ENCODE results near the gene GLT8D1. TPM values are rescaled to one million over a fixed set of nuclear protein-coding genes. Genes with fewer than 3 reads are reported as not detected.

GLT8D1 gene
- total RNA-seq, 6 experiments from 2014 or later, result 23.0 to 63.1 (median 46.9) TPM

GRCh38 chr3:52697632-52697965 lies 8.0 kb downstream of the GLT8D1 start:
- DNase-seq (no peak), ATAC-seq (no peak)
- WGBS (ENCODE audit: insufficient coverage, low coverage, low lambda C conversion rate, missing lambda C conversion rate), result 84% methylated on average over 4 of the region's 4 CpGs
- Histone ChIP-seq H3K27ac (no peak overlapping the region), H3K36me3 (peaks cover 19 to 66% (median 40%) of the 10 kb centered on the region in 4 donors), H3K9me3 (no peaks in the 10 kb centered on the region), H3K4me3 (no peak overlapping the region), H3K4me1 (peaks cover 0 to 3% (median 0%) of the 10 kb centered on the region in 4 donors), H3K27me3 (no peaks in the 10 kb centered on the region)
- intact Hi-C loops (cut with DNase I), result no loop called here
- TF ChIP-seq POLR2A (IDR thresholded peaks at IDR 0.05) (no peak), CTCF (IDR thresholded peaks at IDR 0.05) (no peak)

GRCh38 chr3:52696830-52697631 lies 8.6 kb downstream of the GLT8D1 start:
- no peak overlapping the region for H3K27ac ChIP-seq
- no peaks in the 10 kb centered on the region for H3K4me1 ChIP-seq
- no peaks in the 10 kb centered on the region for H3K27me3 ChIP-seq
- peaks cover 24 to 71% (median 44%) of the 10 kb centered on the region in 4 donors for H3K36me3 ChIP-seq
- H3K9me3 ChIP-seq, result no peaks in the 10 kb centered on the region
- no peak overlapping the region for H3K4me3 ChIP-seq
- intact Hi-C loops (cut with DNase I), result no loop called here
- ATAC-seq (no peak), DNase-seq (no peak)
- TF ChIP-seq POLR2A (IDR thresholded peaks at IDR 0.05) (no peak), CTCF (IDR thresholded peaks at IDR 0.05) (no peak)
- WGBS (ENCODE audit: insufficient coverage, low coverage, low lambda C conversion rate, missing lambda C conversion rate), result 70% methylated on average over 2 of the region's 2 CpGs

GRCh38 chr3:52695798-52696671 lies 9.6 kb downstream of the GLT8D1 start:
- no peak for TF ChIP-seq CTCF (IDR thresholded peaks at IDR 0.05)
- TF ChIP-seq POLR2A (IDR thresholded peaks at IDR 0.05), result no peak
- Histone ChIP-seq H3K4me1 (no peaks in the 10 kb centered on the region), H3K36me3 (peaks cover 26 to 81% (median 49%) of the 10 kb centered on the region in 4 donors), H3K4me3 (no peak overlapping the region), H3K27me3 (no peaks in the 10 kb centered on the region), H3K9me3 (no peaks in the 10 kb centered on the region), H3K27ac (no peak overlapping the region)
- 81% methylated on average over 3 of the region's 4 CpGs for WGBS (ENCODE audit: insufficient coverage, low coverage, low lambda C conversion rate, missing lambda C conversion rate)
- ATAC-seq, result no peak
- intact Hi-C loops (cut with DNase I), result no loop called here
- DNase-seq, result no peak

GRCh38 chr3:52694528-52695189 lies 10.9 kb downstream of the GLT8D1 start:
- 83% methylated on average over 7 of the region's 7 CpGs for WGBS (ENCODE audit: insufficient coverage, low coverage, low lambda C conversion rate, missing lambda C conversion rate)
- intact Hi-C loops (cut with DNase I), result no loop called here
- ATAC-seq (peak in 2 of 4 donors; percentile 20 to 29), DNase-seq (no peak)
- Histone ChIP-seq H3K9me3 (no peaks in the 10 kb centered on the region), H3K4me3 (no peak overlapping the region), H3K27ac (no peak overlapping the region), H3K36me3 (peaks cover 32 to 95% (median 62%) of the 10 kb centered on the region in 4 donors), H3K4me1 (no peaks in the 10 kb centered on the region), H3K27me3 (no peaks in the 10 kb centered on the region)
- TF ChIP-seq POLR2A (IDR thresholded peaks at IDR 0.05), result no peak
- TF ChIP-seq CTCF (IDR thresholded peaks at IDR 0.05), result no peak

All from right lobe of liver (tissue), 6 donors.